ENCODE results near the gene GCFC2.
A peak's percentile ranks its signal among the peaks of the same experiment; 100 is the strongest.

The GCFC2 gene

GRCh38 chr2:75654012-75654411 lies 56.7 kb downstream of the GCFC2 start:
- H3K9ac ChIP-seq (ENCODE audit: low read length), result no peak overlapping the region
- H3K18ac ChIP-seq (ENCODE audit: low read depth in 1 of 2, low read length in 2 of 2), result no peak overlapping the region
- no peaks in the 10 kb centered on the region for H3K27me3 ChIP-seq (ENCODE audit: control insufficient read depth in 1 of 2, insufficient read depth in 1 of 2, low read length in 2 of 2)
- no peak overlapping the region for H3K4ac ChIP-seq (ENCODE audit: low read depth in 1 of 2, low read length in 2 of 2)
- H2AK5ac ChIP-seq (ENCODE audit: low read length, severe bottlenecking), result no peak overlapping the region
- H4K8ac ChIP-seq (ENCODE audit: low read length), result no peak overlapping the region
- peaks cover 6% of the 10 kb centered on the region for H3K9me3 ChIP-seq (ENCODE audit: control insufficient read depth, low read length)
- H2BK12ac ChIP-seq (ENCODE audit: low read length in 2 of 2), result no peak overlapping the region
- H2AFZ ChIP-seq (ENCODE audit: low read depth, low read length), result no peak overlapping the region
- no peak overlapping the region for H3K23ac ChIP-seq (ENCODE audit: low read length in 2 of 2)
- DNase-seq, result no peak
- H2BK120ac ChIP-seq (ENCODE audit: low read depth, low read length), result no peak overlapping the region
- H4K91ac ChIP-seq (ENCODE audit: low read length), result no peak overlapping the region
- H2BK15ac ChIP-seq (ENCODE audit: low read depth, poor library complexity, severe bottlenecking), result no peak overlapping the region
- no peak overlapping the region for H3K4me3 ChIP-seq (ENCODE audit: insufficient read depth in 1 of 2, low read depth in 1 of 2, low read length in 2 of 2)
- H3K27ac ChIP-seq (ENCODE audit: low read length, poor library complexity, severe bottlenecking), result no peak overlapping the region
- no peak overlapping the region for H3K14ac ChIP-seq (ENCODE audit: low read length in 2 of 2)
- peaks cover 32% of the 10 kb centered on the region for H3K79me1 ChIP-seq (replicated peaks; ENCODE audit: low read length, poor library complexity, severe bottlenecking)
- peaks cover 14 to 96% of the 10 kb centered on the region in 2 experiments for H3K36me3 ChIP-seq (ENCODE audit: control insufficient read depth in 1 of 2, insufficient read depth in 2 of 2, low read depth in 1 of 2, low read length in 2 of 2)
- H3K4me2 ChIP-seq (ENCODE audit: low read length, poor library complexity, severe bottlenecking), result no peak overlapping the region
- no peak overlapping the region for H2BK5ac ChIP-seq (ENCODE audit: low read depth, low read length, poor library complexity, severe bottlenecking)
- no peaks in the 10 kb centered on the region for H3K4me1 ChIP-seq (ENCODE audit: control insufficient read depth, insufficient read depth, low read depth, low read length)
- 94% methylated on average over 2 of the region's 2 CpGs for WGBS

DNA sequence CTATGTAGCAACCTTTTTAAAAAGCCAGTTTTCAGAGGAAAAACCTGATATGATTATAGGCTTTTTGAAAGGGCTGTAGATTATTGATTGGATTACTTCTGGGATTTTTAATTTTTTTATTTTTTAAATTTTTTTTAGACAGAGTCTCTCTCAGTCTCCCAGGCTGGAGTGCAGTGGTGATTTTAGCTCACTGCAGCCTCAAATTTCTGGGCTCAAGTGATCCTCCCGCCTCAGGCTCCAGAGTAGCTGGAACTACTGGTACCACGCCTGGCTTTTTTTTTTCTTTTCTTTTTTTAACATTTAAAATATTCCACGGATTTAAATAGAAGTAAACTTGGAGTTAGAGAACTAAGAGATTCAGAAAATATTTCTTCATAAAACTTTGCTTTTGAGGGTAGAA lies 62.9 kb downstream of the GCFC2 start:
- H2BK5ac ChIP-seq (ENCODE audit: low read depth, low read length, poor library complexity, severe bottlenecking), result no peak overlapping the region
- 100% methylated on average over 1 of the region's 3 CpGs for WGBS
- no peak overlapping the region for H2AK5ac ChIP-seq (ENCODE audit: low read length, severe bottlenecking)
- peak overlapping the region in 1 of 2 experiments; percentile 93 for H3K4me3 ChIP-seq (ENCODE audit: insufficient read depth in 1 of 2, low read depth in 1 of 2, low read length in 2 of 2)
- no peaks in the 10 kb centered on the region for H3K27me3 ChIP-seq (ENCODE audit: control insufficient read depth in 1 of 2, insufficient read depth in 1 of 2, low read length in 2 of 2)
- no peak overlapping the region for H3K23ac ChIP-seq (ENCODE audit: low read length in 2 of 2)
- H3K27ac ChIP-seq (ENCODE audit: low read length, poor library complexity, severe bottlenecking), result no peak overlapping the region
- DNase-seq, result peak; percentile 25
- H4K8ac ChIP-seq (ENCODE audit: low read length), result no peak overlapping the region
- no peak overlapping the region for H3K4me2 ChIP-seq (ENCODE audit: low read length, poor library complexity, severe bottlenecking)
- no peak overlapping the region for H3K18ac ChIP-seq (ENCODE audit: low read depth in 1 of 2, low read length in 2 of 2)
- H2BK12ac ChIP-seq (ENCODE audit: low read length in 2 of 2), result no peak overlapping the region
- peak overlapping the region; percentile 91 for H3K9ac ChIP-seq (ENCODE audit: low read length)
- H2AFZ ChIP-seq (ENCODE audit: low read depth, low read length), result no peak overlapping the region
- H3K4me1 ChIP-seq (ENCODE audit: control insufficient read depth, insufficient read depth, low read depth, low read length), result peaks cover 2% of the 10 kb centered on the region
- no peak overlapping the region for H3K4ac ChIP-seq (ENCODE audit: low read depth in 1 of 2, low read length in 2 of 2)
- no peak overlapping the region for H3K14ac ChIP-seq (ENCODE audit: low read length in 2 of 2)
- peaks cover 20% of the 10 kb centered on the region for H3K79me1 ChIP-seq (replicated peaks; ENCODE audit: low read length, poor library complexity, severe bottlenecking)
- H2BK15ac ChIP-seq (ENCODE audit: low read depth, poor library complexity, severe bottlenecking), result no peak overlapping the region
- peaks cover 15 to 42% of the 10 kb centered on the region in 2 experiments for H3K36me3 ChIP-seq (ENCODE audit: control insufficient read depth in 1 of 2, insufficient read depth in 2 of 2, low read depth in 1 of 2, low read length in 2 of 2)
- H2BK120ac ChIP-seq (ENCODE audit: low read depth, low read length), result no peak overlapping the region
- H3K9me3 ChIP-seq (ENCODE audit: control insufficient read depth, low read length), result no peaks in the 10 kb centered on the region
- no peak overlapping the region for H4K91ac ChIP-seq (ENCODE audit: low read length)

DNA sequence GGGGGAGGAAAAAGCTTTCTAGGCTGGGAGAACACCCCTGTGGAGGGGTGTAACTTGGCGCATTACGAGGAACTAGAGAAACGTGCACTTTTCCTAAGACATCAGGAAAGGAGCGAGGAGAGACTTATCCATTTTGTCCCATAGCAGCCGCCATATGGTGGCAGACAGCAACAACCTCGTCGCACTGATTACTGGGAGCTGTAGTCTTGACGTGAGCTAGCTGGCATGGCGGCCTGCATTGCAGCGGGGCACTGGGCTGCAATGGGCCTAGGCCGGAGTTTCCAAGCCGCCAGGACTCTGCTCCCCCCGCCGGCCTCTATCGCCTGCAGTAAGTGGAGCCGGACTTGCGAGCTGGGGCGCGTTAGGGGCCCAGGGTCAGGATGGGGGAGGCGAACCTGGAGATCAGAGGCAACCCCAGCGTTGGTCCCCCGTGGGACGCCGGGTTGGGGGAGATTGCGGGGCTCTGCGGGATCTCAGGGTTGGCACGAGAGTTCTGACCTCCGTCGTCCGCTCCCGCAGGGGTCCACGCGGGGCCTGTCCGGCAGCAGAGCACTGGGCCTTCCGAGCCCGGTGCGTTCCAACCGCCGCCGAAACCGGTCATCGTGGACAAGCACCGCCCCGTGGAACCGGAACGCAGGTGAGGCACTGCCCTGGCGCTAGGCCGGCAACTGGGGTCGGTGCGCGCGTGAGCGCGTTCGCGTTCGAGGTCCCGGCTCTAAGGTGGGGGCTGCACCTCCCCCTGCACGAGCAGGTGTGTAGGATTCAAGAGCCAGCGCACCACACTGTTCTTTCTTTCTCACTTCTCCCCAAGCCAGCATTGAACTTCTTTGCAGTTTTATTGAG lies 63.9 kb downstream of the GCFC2 start, which contains the start of gene MRPL19:
MRPL19 (plus strand) TSS at position 201 of the 843 bp plus-strand sequence; CDS start at position 226, 25 bp downstream.
- Histone ChIP-seq H3K4me3 (ENCODE audit: insufficient read depth in 1 of 2, low read depth in 1 of 2, low read length in 2 of 2) (peak within 1 kb of the TSS; percentile 82 to 93), H2BK12ac (ENCODE audit: low read length in 2 of 2) (peak within 1 kb of the TSS in 1 of 2 experiments; percentile 72), H3K36me3 (ENCODE audit: control insufficient read depth in 1 of 2, insufficient read depth in 2 of 2, low read depth in 1 of 2, low read length in 2 of 2) (peaks cover 15 to 32% of the 10 kb centered on the region in 2 experiments), H4K8ac (ENCODE audit: low read length) (peak within 1 kb of the TSS; percentile 99), H2AFZ (ENCODE audit: low read depth, low read length) (peak within 1 kb of the TSS; percentile 83), H3K4ac (ENCODE audit: low read depth in 1 of 2, low read length in 2 of 2) (peak within 1 kb of the TSS; percentile 93 to 95), H3K9me3 (ENCODE audit: control insufficient read depth, low read length) (no peaks in the 10 kb centered on the region), H2BK5ac (ENCODE audit: low read depth, low read length, poor library complexity, severe bottlenecking) (peak within 1 kb of the TSS; percentile 84), H3K27me3 (ENCODE audit: control insufficient read depth in 1 of 2, insufficient read depth in 1 of 2, low read length in 2 of 2) (no peaks in the 10 kb centered on the region), H3K23ac (ENCODE audit: low read length in 2 of 2) (peak within 1 kb of the TSS in 1 of 2 experiments; percentile 83), H2BK120ac (ENCODE audit: low read depth, low read length) (no peak within 1 kb of the TSS), H3K27ac (ENCODE audit: low read length, poor library complexity, severe bottlenecking) (peak within 1 kb of the TSS; percentile 52), H3K4me1 (ENCODE audit: control insufficient read depth, insufficient read depth, low read depth, low read length) (peaks cover 2% of the 10 kb centered on the region), H3K9ac (ENCODE audit: low read length) (peak within 1 kb of the TSS; percentile 91), H2AK5ac (ENCODE audit: low read length, severe bottlenecking) (no peak within 1 kb of the TSS), H2BK15ac (ENCODE audit: low read depth, poor library complexity, severe bottlenecking) (peak within 1 kb of the TSS; percentile 38), H4K91ac (ENCODE audit: low read length) (peak within 1 kb of the TSS; percentile 71), H3K14ac (ENCODE audit: low read length in 2 of 2) (peak within 1 kb of the TSS in 1 of 2 experiments; percentile 45), H3K18ac (ENCODE audit: low read depth in 1 of 2, low read length in 2 of 2) (peak within 1 kb of the TSS; percentile 68 to 91), H3K79me1 (replicated peaks; ENCODE audit: low read length, poor library complexity, severe bottlenecking) (peaks cover 20% of the 10 kb centered on the region), H3K4me2 (ENCODE audit: low read length, poor library complexity, severe bottlenecking) (peak within 1 kb of the TSS; percentile 74)
- WGBS, result under 1% methylated on average over 56 of the region's 60 CpGs
- DNase-seq, result peak; percentile 96

DNA sequence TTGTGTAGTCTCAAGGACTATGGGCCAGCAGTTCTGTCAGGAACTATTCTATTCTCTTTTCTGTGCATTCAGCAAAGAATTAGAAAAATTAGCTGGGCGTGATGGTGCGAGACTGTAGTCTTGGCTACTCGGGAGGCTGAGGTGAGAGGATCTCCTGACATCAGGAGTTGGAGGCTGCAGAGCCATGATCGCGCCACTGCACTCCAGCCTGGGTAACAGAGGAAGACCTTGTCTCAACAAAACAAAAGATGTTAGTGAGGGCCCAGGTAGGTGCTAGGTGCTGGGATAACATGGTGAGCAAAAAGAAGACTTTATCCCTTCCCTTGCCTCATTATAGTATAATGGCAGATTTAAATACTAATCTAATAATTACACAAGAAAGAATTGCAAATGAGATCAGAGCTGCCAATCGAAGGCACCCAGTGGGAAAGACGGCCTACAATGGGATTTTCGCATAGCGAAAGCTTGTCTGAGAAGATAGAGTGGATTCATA lies 64.6 kb downstream of the GCFC2 start:
- H3K27ac ChIP-seq (ENCODE audit: low read length, poor library complexity, severe bottlenecking), result peak overlapping the region; percentile 16
- WGBS, result 81% methylated on average over 9 of the region's 9 CpGs
- no peaks in the 10 kb centered on the region for H3K27me3 ChIP-seq (ENCODE audit: control insufficient read depth in 1 of 2, insufficient read depth in 1 of 2, low read length in 2 of 2)
- H3K9ac ChIP-seq (ENCODE audit: low read length), result peak overlapping the region; percentile 91
- H3K36me3 ChIP-seq (ENCODE audit: control insufficient read depth in 1 of 2, insufficient read depth in 2 of 2, low read depth in 1 of 2, low read length in 2 of 2), result peaks cover 12 to 26% of the 10 kb centered on the region in 2 experiments
- no peaks in the 10 kb centered on the region for H3K9me3 ChIP-seq (ENCODE audit: control insufficient read depth, low read length)
- peaks cover 2% of the 10 kb centered on the region for H3K4me1 ChIP-seq (ENCODE audit: control insufficient read depth, insufficient read depth, low read depth, low read length)
- no peak overlapping the region for H2AK5ac ChIP-seq (ENCODE audit: low read length, severe bottlenecking)
- peak overlapping the region; percentile 99 for H4K8ac ChIP-seq (ENCODE audit: low read length)
- H2BK5ac ChIP-seq (ENCODE audit: low read depth, low read length, poor library complexity, severe bottlenecking), result no peak overlapping the region
- no peak for DNase-seq
- H3K18ac ChIP-seq (ENCODE audit: low read depth in 1 of 2, low read length in 2 of 2), result no peak overlapping the region
- H3K14ac ChIP-seq (ENCODE audit: low read length in 2 of 2), result no peak overlapping the region
- H2BK12ac ChIP-seq (ENCODE audit: low read length in 2 of 2), result peak overlapping the region in 1 of 2 experiments; percentile 72
- no peak overlapping the region for H3K23ac ChIP-seq (ENCODE audit: low read length in 2 of 2)
- H3K4me2 ChIP-seq (ENCODE audit: low read length, poor library complexity, severe bottlenecking), result peak overlapping the region; percentile 74
- peak overlapping the region; percentile 65 for H4K91ac ChIP-seq (ENCODE audit: low read length)
- no peak overlapping the region for H2BK15ac ChIP-seq (ENCODE audit: low read depth, poor library complexity, severe bottlenecking)
- H2AFZ ChIP-seq (ENCODE audit: low read depth, low read length), result peak overlapping the region; percentile 68
- peaks cover 17% of the 10 kb centered on the region for H3K79me1 ChIP-seq (replicated peaks; ENCODE audit: low read length, poor library complexity, severe bottlenecking)
- no peak overlapping the region for H2BK120ac ChIP-seq (ENCODE audit: low read depth, low read length)
- peak overlapping the region in 1 of 2 experiments; percentile 43 for H3K4ac ChIP-seq (ENCODE audit: low read depth in 1 of 2, low read length in 2 of 2)
- peak overlapping the region in 1 of 2 experiments; percentile 93 for H3K4me3 ChIP-seq (ENCODE audit: insufficient read depth in 1 of 2, low read depth in 1 of 2, low read length in 2 of 2)
